Panc1 (cell line): ENCODE results near the gene FUOM. TPM values are rescaled to one million over a fixed set of nuclear protein-coding genes. Genes with fewer than 3 reads are reported as not detected.

Source experiments
- ATAC-seq: fragments of 200-7000 bp; cut with Tn5 transposase; 2 replicates; pipeline ENCODE4 v1.9.1; 2020; ENCODE audit warnings: mild to moderate bottlenecking, moderate library complexity
- BruUV-seq: library from RNA; stranded (reverse); fragments of 400-500 nt; replicated peaks from 2 replicates; lab custom pipeline; 2021; lab: Mats Ljungman, UMichigan
- CTCF ChIA-PET: fragments of 300-600 bp; sonication (Branson Sonifier 250); formaldehyde crosslinking; loops from one replicate; lab custom pipeline; 2022; ENCODE audit warnings: antibody characterized with exemption; lab: Charles Lee
- POLR2A ChIA-PET: fragments of 300-600 bp; sonication (Branson Sonifier 250); formaldehyde crosslinking; loops from one replicate; lab custom pipeline; 2022; ENCODE audit warnings: antibody characterized with exemption; lab: Charles Lee
- DNase-seq: peaks from one replicate; pipeline ENCODE4 v3.0.0-alpha.2; 2010; ENCODE audit warnings: low read depth, low spot score
- H3K27ac ChIP-seq: 2 replicates; pipeline ENCODE4 v1.5.1; 2011; ENCODE audit warnings: mild to moderate bottlenecking, low read length, inconsistent platforms
- H3K27me3 ChIP-seq: fragments of 200-500 bp; sonication (Bioruptor generic); 2 replicates; pipeline ENCODE4 v1.6.0; 2014; ENCODE audit warnings: low read length, inconsistent platforms; ENCODE audit not compliant: control insufficient read depth, insufficient read depth
- H3K36me3 ChIP-seq: fragments of 200-500 bp; sonication (Bioruptor generic); 2 replicates; pipeline ENCODE4 v1.5.1; 2014; ENCODE audit warnings: inconsistent platforms, mild to moderate bottlenecking, low read length, moderate library complexity; ENCODE audit not compliant: control insufficient read depth, insufficient read depth
- H3K4me1 ChIP-seq: 2 replicates; pipeline ENCODE4 v1.5.1; 2011; ENCODE audit warnings: inconsistent platforms, mild to moderate bottlenecking, low read length, moderate library complexity; ENCODE audit not compliant: control insufficient read depth, insufficient read depth
- H3K4me3 ChIP-seq, 2 experiments: 2 replicates each; pipeline ENCODE4 v1.5.1; 2011 to 2012; ENCODE audit warnings: low read depth in 2 of 2, low read length in 2 of 2, mild to moderate bottlenecking in 2 of 2, inconsistent platforms in 1 of 2, moderate library complexity in 1 of 2
- H3K9me3 ChIP-seq: fragments of 200-500 bp; sonication (Bioruptor generic); 2 replicates; pipeline ENCODE4 v1.5.1; 2014; ENCODE audit warnings: low read depth, mild to moderate bottlenecking, inconsistent platforms, low read length, moderate library complexity; ENCODE audit not compliant: control insufficient read depth, insufficient read depth
- CTCF ChIP-seq: fragments of 450-650 bp; IDR thresholded peaks from 2 replicates; pipeline ENCODE4 v1.5.1; 2017; ENCODE audit warnings: mild to moderate bottlenecking
- POLR2AphosphoS5 ChIP-seq: IDR thresholded peaks from 2 replicates; pipeline ENCODE4 v1.6.1; 2012; ENCODE audit warnings: mild to moderate bottlenecking, low read depth, low read length, moderate library complexity
- REST ChIP-seq, 2 experiments: IDR thresholded peaks; 2 replicates each; pipeline ENCODE4 v1.6.1; 2011 to 2012; ENCODE audit warnings: low read depth in 2 of 2, control low read depth in 1 of 2, low read length in 1 of 2, mild to moderate bottlenecking in 1 of 2, moderate library complexity in 1 of 2; ENCODE audit not compliant: insufficient read depth in 1 of 2
- SIN3A ChIP-seq: IDR thresholded peaks from 2 replicates; pipeline ENCODE4 v1.6.1; 2012; ENCODE audit warnings: low read depth, mild to moderate bottlenecking, low read length, moderate library complexity, borderline replicate concordance; ENCODE audit not compliant: insufficient read depth
- TCF7L2 ChIP-seq: IDR thresholded peaks from 2 replicates; pipeline ENCODE4 v1.6.1; 2011; ENCODE audit warnings: mild to moderate bottlenecking, low read depth, low read length, inconsistent platforms
- in situ Hi-C: cut with HindIII; loops from 2 replicates; pipeline ENCODE4 v1.10.0; 2016; ENCODE audit warnings: low sequenced_read_pairs, low pct_unique_long_range_greater_than_20kb
- intact Hi-C: fragments of 100-400 bp; cut with micrococcal nuclease; formaldehyde crosslinking; loops from one replicate; pipeline ENCODE4 v1.10.0; 2022; ENCODE audit not compliant: unreplicated experiment
- total RNA-seq: library from RNA; stranded (reverse); gene quantifications from one replicate; pipeline ENCODE4 v1.2.1, GENCODE V29; 2021; ENCODE audit not compliant: unreplicated experiment

The FUOM gene
- total RNA-seq, 1 experiment from 2014 or later: 39.6 TPM

DNA sequence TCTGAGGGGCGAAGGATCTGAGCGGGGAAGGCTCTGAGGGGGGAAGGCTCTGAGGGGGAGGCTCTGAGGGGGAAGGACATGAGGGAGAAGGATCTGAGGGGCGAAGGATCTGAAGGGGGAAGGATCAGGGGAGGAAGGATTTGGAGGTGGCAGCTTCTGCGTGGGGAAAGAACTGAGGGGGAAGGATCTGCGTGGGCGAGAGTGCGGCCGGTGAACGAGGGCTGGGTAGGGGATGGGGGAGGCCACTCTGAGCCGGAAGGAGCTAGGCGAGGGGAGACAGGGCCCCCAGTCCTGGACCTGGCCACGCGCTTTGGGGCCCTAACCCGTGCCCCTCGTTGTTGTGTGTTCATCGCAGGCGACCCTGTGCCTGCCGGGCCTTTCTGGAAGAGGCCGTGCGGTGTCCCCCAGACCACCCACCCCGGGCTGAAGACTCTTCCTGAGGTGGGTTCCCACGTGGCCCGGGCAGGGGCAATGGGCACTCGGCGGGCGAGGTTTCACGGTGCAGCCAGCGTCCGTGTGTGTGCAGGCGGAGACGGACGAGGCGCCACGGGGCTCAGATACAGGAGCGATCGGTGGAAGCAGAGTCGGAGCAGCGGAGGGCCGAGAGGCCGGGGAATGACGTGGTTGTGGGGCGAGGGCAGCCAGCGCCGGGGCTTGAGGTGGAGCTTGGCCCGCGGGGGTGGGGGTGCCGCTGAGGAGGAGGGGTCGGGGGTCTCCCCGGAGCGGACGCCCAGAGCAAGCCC, 23.1 kb downstream of the FUOM start:
- H3K4me1 ChIP-seq: no peaks in the 10 kb centered on the region
- no TSS peak for BruUV-seq
- ATAC-seq (peak; percentile 90), DNase-seq (no peak)
- peaks cover 16% of the 10 kb centered on the region for H3K27me3 ChIP-seq
- ChIA-PET POLR2A (interaction anchor here (0.7 kb wide), 1 partner anchor 14 kb away, joined by 4 read pairs; no protein-coding TSS in a partner anchor), CTCF (no interaction called here)
- H3K27ac ChIP-seq: no peak overlapping the region
- H3K9me3 ChIP-seq: no peaks in the 10 kb centered on the region
- TF ChIP-seq REST (IDR thresholded peaks at IDR 0.05; ENCODE audit: insufficient read depth in 1 of 2, low read depth in 2 of 2, low read length in 1 of 2) (no peak), TCF7L2 (no peak), CTCF (no peak), POLR2AphosphoS5 (no peak), SIN3A (no peak)
- intact Hi-C loops (no loop called here), in situ Hi-C loops (no loop called here)
- H3K36me3 ChIP-seq: no peaks in the 10 kb centered on the region
- H3K4me3 ChIP-seq: peak overlapping the region; percentile 44 to 65

DNA sequence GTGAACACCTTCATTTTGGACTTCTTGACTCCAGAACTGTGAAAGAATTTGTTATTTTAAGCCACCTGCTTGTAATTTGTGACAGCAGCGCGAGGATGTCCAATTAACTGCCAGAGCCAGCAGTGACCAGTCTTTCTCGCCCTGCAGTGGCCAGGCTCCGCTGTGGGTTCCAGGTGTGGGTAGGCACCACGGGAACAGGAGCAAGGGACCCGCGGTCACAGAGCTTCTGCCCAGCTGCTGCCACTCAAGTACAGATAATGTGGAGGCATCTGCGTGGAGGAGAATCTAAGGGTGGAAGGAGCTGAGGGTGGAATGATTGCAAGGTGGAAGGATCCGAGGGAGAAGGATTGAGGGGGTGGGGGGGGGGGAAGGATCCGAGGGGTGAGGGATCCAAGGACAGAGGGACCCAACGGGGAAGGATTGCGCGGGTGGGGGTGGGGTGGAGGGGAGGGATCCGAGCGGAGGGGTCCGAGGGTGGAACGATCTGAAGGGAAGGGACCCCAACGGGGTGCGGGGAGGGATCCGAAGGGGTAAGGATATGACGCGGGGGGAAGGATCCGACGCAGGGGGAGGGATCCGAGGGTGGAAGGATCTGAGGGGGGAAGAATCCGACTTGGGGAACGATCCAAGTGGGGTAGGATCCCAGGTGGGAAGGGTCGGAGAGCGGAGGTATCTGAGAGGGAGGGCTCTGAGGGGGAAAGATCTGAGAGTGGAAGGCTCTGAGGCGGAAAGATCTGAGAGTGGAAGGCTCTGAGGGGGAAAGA, 24.7 kb downstream of the FUOM start:
- intact Hi-C loops: no loop called here
- Histone ChIP-seq H3K36me3 (no peaks in the 10 kb centered on the region), H3K4me1 (no peaks in the 10 kb centered on the region; the same call in 1 of the 2 replicates), H3K4me3 (no peak overlapping the region), H3K9me3 (no peaks in the 10 kb centered on the region), H3K27ac (no peak overlapping the region), H3K27me3 (peaks cover 16% of the 10 kb centered on the region)
- DNase-seq: no peak
- POLR2A ChIA-PET: no interaction called here
- CTCF ChIA-PET: interaction anchor here (0.6 kb wide), 1 partner anchor 240 kb away, joined by 5 read pairs; no protein-coding TSS in a partner anchor
- BruUV-seq: no TSS peak
- TF ChIP-seq SIN3A (no peak), POLR2AphosphoS5 (no peak), REST (IDR thresholded peaks at IDR 0.05; ENCODE audit: insufficient read depth in 1 of 2, low read depth in 2 of 2, low read length in 1 of 2) (no peak), CTCF (no peak), TCF7L2 (no peak)
- no peak for ATAC-seq
- in situ Hi-C loops: no loop called here
